H9 (cell line): Measurements from ENCODE around the gene SLC25A26. TPM values are rescaled to one million over a fixed set of nuclear protein-coding genes. Genes with fewer than 3 reads are reported as not detected.

ENCODE experiments used
- DNase-seq: peaks from one replicate; pipeline ENCODE4 v3.0.0-alpha.2; 2017
- H2AFZ ChIP-seq: one replicate; pipeline ENCODE4 v1.6.1; 2013; ENCODE audit warnings: mild to moderate bottlenecking, low read length, control low read depth, moderate library complexity
- H2AK5ac ChIP-seq: 2 replicates; pipeline ENCODE4 v1.6.1; 2013; ENCODE audit warnings: low read length, control low read depth, mixed read lengths; ENCODE audit not compliant: insufficient read length
- H2BK120ac ChIP-seq: one replicate; pipeline ENCODE4 v1.6.1; 2013; ENCODE audit warnings: low read depth, mild to moderate bottlenecking, low read length, control low read depth, inconsistent platforms; ENCODE audit not compliant: poor library complexity, severe bottlenecking
- H2BK12ac ChIP-seq: 2 replicates; pipeline ENCODE4 v1.6.1; 2013; ENCODE audit warnings: low read length, control low read depth, mixed read lengths, low read depth; ENCODE audit not compliant: insufficient read length
- H2BK15ac ChIP-seq: 2 replicates; pipeline ENCODE4 v1.6.1; 2013; ENCODE audit warnings: low read depth, low read length, control low read depth
- H2BK20ac ChIP-seq: one replicate; pipeline ENCODE4 v1.6.1; 2013; ENCODE audit warnings: low read depth, mild to moderate bottlenecking, low read length, control low read depth, inconsistent platforms; ENCODE audit not compliant: poor library complexity, severe bottlenecking
- H2BK5ac ChIP-seq: 2 replicates; pipeline ENCODE4 v1.6.1; 2013; ENCODE audit warnings: low read length, control low read depth, mixed read lengths; ENCODE audit not compliant: insufficient read length
- H3K14ac ChIP-seq: 2 replicates; pipeline ENCODE4 v1.6.1; 2013; ENCODE audit warnings: low read length, control low read depth; ENCODE audit not compliant: insufficient read depth
- H3K18ac ChIP-seq: 2 replicates; pipeline ENCODE4 v1.6.1; 2013; ENCODE audit warnings: low read depth, mild to moderate bottlenecking, mixed read lengths, low read length, control low read depth; ENCODE audit not compliant: insufficient read length
- H3K23ac ChIP-seq: 2 replicates; pipeline ENCODE4 v1.6.1; 2013; ENCODE audit warnings: low read length, control low read depth, mixed read lengths, low read depth; ENCODE audit not compliant: insufficient read length
- H3K23me2 ChIP-seq: 2 replicates; pipeline ENCODE4 v1.6.1; 2013; ENCODE audit warnings: low read depth, mild to moderate bottlenecking, mixed read lengths, low read length, control low read depth; ENCODE audit not compliant: insufficient read length, poor library complexity, severe bottlenecking
- H3K27ac ChIP-seq: 2 replicates; pipeline ENCODE4 v1.5.1; 2013; ENCODE audit warnings: low read length, control low read depth, mixed read lengths, low read depth; ENCODE audit not compliant: insufficient read length
- H3K27me3 ChIP-seq: 2 replicates; pipeline ENCODE4 v1.6.1; 2013; ENCODE audit warnings: low read length, control low read depth, inconsistent platforms; ENCODE audit not compliant: insufficient read depth
- H3K4ac ChIP-seq: 2 replicates; pipeline ENCODE4 v1.6.1; 2013; ENCODE audit warnings: low read depth, mild to moderate bottlenecking, control low read depth, inconsistent platforms, low read length, moderate library complexity
- H3K4me1 ChIP-seq: 2 replicates; pipeline ENCODE4 v1.6.1; 2013; ENCODE audit warnings: low read length, control low read depth, inconsistent platforms; ENCODE audit not compliant: insufficient read depth
- H3K4me2 ChIP-seq: 2 replicates; pipeline ENCODE4 v1.6.1; 2013; ENCODE audit warnings: low read length, control low read depth, mixed read lengths; ENCODE audit not compliant: insufficient read length, insufficient read depth
- H3K56ac ChIP-seq: 2 replicates; pipeline ENCODE4 v1.6.1; 2013; ENCODE audit warnings: low read depth, mild to moderate bottlenecking, mixed read lengths, low read length, control low read depth; ENCODE audit not compliant: insufficient read length
- H3K79me1 ChIP-seq: 2 replicates; pipeline ENCODE4 v1.6.1; 2013; ENCODE audit warnings: low read depth, mild to moderate bottlenecking, moderate library complexity, low read length, control low read depth, inconsistent platforms; ENCODE audit not compliant: insufficient read depth, poor library complexity, severe bottlenecking
- H3K79me2 ChIP-seq: 2 replicates; pipeline ENCODE4 v1.6.1; 2013; ENCODE audit warnings: low read length, control low read depth, inconsistent platforms; ENCODE audit not compliant: insufficient read depth
- H3K9ac ChIP-seq: 2 replicates; pipeline ENCODE4 v1.6.1; 2013; ENCODE audit warnings: low read length, control low read depth, mixed read lengths; ENCODE audit not compliant: insufficient read length; ENCODE audit errors: extremely low read depth
- H3K9me3 ChIP-seq: one replicate; pipeline ENCODE4 v1.6.1; 2013; ENCODE audit warnings: low read depth, low read length, inconsistent platforms; ENCODE audit not compliant: control insufficient read depth
- H3T11ph ChIP-seq: one replicate; pipeline ENCODE4 v1.6.1; 2013; ENCODE audit warnings: mild to moderate bottlenecking, low read length, control low read depth, inconsistent platforms
- H4K20me1 ChIP-seq: one replicate; pipeline ENCODE4 v1.6.1; 2013; ENCODE audit not compliant: control insufficient read depth, insufficient read length, insufficient read depth
- H4K5ac ChIP-seq: 2 replicates; pipeline ENCODE4 v1.6.1; 2013; ENCODE audit warnings: low read depth, mild to moderate bottlenecking, mixed read lengths, low read length, control low read depth; ENCODE audit not compliant: insufficient read length
- H4K8ac ChIP-seq: replicated peaks from 2 replicates; pipeline ENCODE4 v1.6.1; 2013; ENCODE audit warnings: low read length, control low read depth, mixed read lengths, low read depth; ENCODE audit not compliant: insufficient read length
- H4K91ac ChIP-seq: 2 replicates; pipeline ENCODE4 v1.6.1; 2013; ENCODE audit warnings: low read depth, mild to moderate bottlenecking, moderate library complexity, mixed read lengths, low read length, control low read depth; ENCODE audit not compliant: insufficient read length
- H3K27ac Mint-ChIP-seq, 3 experiments: 2 replicates in 2 of 3; 3 replicates in 1 of 3; pipeline ENCODE4 v1.8.0; 2020 to 2021; ENCODE audit warnings: mixed read lengths in 3 of 3, mild to moderate bottlenecking in 1 of 3, moderate library complexity in 1 of 3
- H3K27me3 Mint-ChIP-seq: 2 replicates; pipeline ENCODE4 v1.8.0; 2021; ENCODE audit warnings: low read depth, mild to moderate bottlenecking, moderate library complexity, mixed read lengths
- H3K36me3 Mint-ChIP-seq, 3 experiments: 2 replicates in 2 of 3; 3 replicates in 1 of 3; pipeline ENCODE4 v1.8.0; 2020 to 2021; ENCODE audit warnings: low read depth in 3 of 3, mixed read lengths in 3 of 3; ENCODE audit not compliant: insufficient read depth in 1 of 3
- H3K4me1 Mint-ChIP-seq, 2 experiments: 2 replicates each; pipeline ENCODE4 v1.8.0; 2020; ENCODE audit warnings: mixed read lengths in 2 of 2
- H3K4me3 Mint-ChIP-seq, 2 experiments: 2 replicates in 1 of 2; 3 replicates in 1 of 2; pipeline ENCODE4 v1.8.0; 2020 to 2021; ENCODE audit warnings: mild to moderate bottlenecking in 2 of 2, mixed read lengths in 2 of 2, moderate library complexity in 1 of 2
- H3K9me3 Mint-ChIP-seq, 2 experiments: 2 replicates in 1 of 2; 3 replicates in 1 of 2; pipeline ENCODE4 v1.8.0; 2020; ENCODE audit warnings: mild to moderate bottlenecking in 2 of 2, mixed read lengths in 2 of 2, moderate library complexity in 1 of 2
- WGBS: extraction: QIAGEN DNeasy Blood & Tissue Kit; methylation state at CpG from one replicate; pipeline ENCODE4 v1.1.7; 2013; ENCODE audit warnings: missing lambda C conversion rate, low lambda C conversion rate, mixed read lengths; ENCODE audit not compliant: insufficient read length; ENCODE audit errors: extremely low coverage; 5-methylcytosine and 5-hydroxymethylcytosine counted together
- total RNA-seq: library from RNA; stranded (reverse); gene quantifications from 2 replicates; pipeline ENCODE4 v1.2.1, GENCODE V29; 2021
- TF ChIP-seq, protein P1 (sequence below): fragments of 200-600 bp; sonication (generic); conservative IDR thresholded peaks from 3 replicates; pipeline ENCODE4 v1.8.0; 2021; ENCODE audit warnings: antibody characterized with exemption, mild to moderate bottlenecking

SLC25A26 gene
- total RNA-seq, 1 experiment from 2014 or later = 30.2 TPM

DNA sequence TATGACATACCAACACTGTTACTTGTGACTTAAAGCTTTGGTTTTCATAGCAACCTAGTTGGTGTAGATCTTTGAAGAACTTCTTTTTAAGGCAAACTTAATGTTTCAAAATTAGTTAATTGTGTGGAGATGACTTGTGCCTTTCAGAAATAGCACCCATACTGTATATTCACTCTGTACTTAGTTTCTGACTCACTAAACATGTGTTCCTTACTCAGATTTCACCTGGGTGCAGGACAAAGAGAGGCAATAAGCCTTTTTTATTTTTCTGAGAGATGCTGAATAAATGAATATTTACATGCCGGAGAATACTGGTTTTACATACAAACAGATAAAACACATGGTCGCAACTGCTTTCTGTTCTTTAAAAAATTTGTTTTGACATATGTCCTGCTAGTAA, 44.8 kb downstream of the SLC25A26 start:
- Histone ChIP-seq H3K27ac (no peak overlapping the region), H4K5ac (no peak overlapping the region), H3K4me1 (no peaks in the 10 kb centered on the region), H3K79me2 (no peaks in the 10 kb centered on the region), H3K23ac (no peak overlapping the region), H3K9me3 (no peaks in the 10 kb centered on the region), H2BK5ac (no peak overlapping the region), H2BK120ac (no peak overlapping the region), H2AK5ac (no peak overlapping the region), H3K4ac (no peak overlapping the region), H4K20me1 (no peaks in the 10 kb centered on the region), H4K8ac (no peak overlapping the region), H3K56ac (no peak overlapping the region), H3K27me3 (no peaks in the 10 kb centered on the region), H3K23me2 (no peaks in the 10 kb centered on the region), H2AFZ (no peak overlapping the region), H4K91ac (no peak overlapping the region), H2BK15ac (no peak overlapping the region), H2BK20ac (no peak overlapping the region), H3K4me2 (no peak overlapping the region), H3K18ac (no peak overlapping the region), H3K79me1 (no peaks in the 10 kb centered on the region), H2BK12ac (no peak overlapping the region), H3K9ac (no peak overlapping the region), H3T11ph (no peak overlapping the region), H3K14ac (no peak overlapping the region)
- Mint-ChIP-seq H3K27ac (no peak overlapping the region), H3K4me3 (no peak overlapping the region), H3K27me3 (no peaks in the 10 kb centered on the region), H3K36me3 (peaks cover 9 to 16% (median 14%) of the 10 kb centered on the region in 3 experiments; a peak in 6 of 7 replicates), H3K9me3 (no peaks in the 10 kb centered on the region), H3K4me1 (peaks cover 7 to 10% of the 10 kb centered on the region in 2 experiments)
- TF ChIP-seq, protein P1, sequence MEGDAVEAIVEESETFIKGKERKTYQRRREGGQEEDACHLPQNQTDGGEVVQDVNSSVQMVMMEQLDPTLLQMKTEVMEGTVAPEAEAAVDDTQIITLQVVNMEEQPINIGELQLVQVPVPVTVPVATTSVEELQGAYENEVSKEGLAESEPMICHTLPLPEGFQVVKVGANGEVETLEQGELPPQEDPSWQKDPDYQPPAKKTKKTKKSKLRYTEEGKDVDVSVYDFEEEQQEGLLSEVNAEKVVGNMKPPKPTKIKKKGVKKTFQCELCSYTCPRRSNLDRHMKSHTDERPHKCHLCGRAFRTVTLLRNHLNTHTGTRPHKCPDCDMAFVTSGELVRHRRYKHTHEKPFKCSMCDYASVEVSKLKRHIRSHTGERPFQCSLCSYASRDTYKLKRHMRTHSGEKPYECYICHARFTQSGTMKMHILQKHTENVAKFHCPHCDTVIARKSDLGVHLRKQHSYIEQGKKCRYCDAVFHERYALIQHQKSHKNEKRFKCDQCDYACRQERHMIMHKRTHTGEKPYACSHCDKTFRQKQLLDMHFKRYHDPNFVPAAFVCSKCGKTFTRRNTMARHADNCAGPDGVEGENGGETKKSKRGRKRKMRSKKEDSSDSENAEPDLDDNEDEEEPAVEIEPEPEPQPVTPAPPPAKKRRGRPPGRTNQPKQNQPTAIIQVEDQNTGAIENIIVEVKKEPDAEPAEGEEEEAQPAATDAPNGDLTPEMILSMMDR = no peak
- no peak for DNase-seq
- WGBS = no CpG with 5 or more reads among the region's 2 CpGs
